GM18858 (cell line): ENCODE measurements around the gene EN1.
A peak's percentile ranks its signal among the peaks of the same experiment; 100 is the strongest.

Source experiments
- ATAC-seq: cut with Tn5 transposase; IDR thresholded peaks from one replicate; pipeline ENCODE4 v1.9.1; 2021; ENCODE audit not compliant: unreplicated experiment

Gene EN1

GRCh38 chr2:118856330-118856977 lies 9.0 kb upstream of the EN1 start:
- ATAC-seq, result no peak

DNA sequence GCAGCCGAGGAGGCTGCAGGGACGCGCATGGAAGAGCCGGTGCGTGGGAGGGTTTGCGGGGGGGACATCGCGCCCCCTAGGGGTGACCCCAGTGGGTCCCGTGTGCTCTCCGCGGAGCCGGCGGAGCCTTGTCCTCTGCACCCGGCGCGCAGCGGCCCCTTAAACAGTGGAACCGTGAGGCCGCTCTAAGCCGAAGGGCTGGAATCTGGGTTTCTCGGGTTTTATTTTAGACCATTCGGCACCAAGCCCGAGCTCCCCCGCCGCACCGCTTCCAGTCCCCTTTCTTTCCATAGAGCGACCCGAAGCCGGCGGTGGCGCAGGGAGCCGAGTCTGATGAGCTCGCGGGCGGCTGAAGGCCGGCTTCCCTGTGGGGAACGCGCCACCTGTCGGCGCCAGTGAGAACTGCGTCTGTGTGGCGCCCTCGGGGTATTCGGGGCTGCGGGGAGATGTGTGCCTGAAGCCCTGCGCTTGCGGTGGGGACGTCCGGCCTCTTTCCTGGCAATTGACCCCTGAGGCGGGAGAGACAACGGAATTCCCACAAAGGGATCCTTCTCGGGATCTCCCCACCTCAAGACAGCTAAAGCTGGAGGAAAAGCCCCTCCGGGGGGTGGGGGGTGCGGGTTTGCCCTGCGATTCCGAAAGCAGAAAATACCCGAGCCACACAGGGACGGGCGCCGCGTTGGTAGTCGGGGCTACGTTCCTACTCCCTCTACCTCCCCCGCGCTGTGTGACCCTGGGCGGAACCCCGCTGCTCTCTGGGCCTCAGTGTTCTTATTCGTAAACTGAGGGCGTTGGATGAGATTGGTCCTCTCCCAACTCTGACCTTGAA lies 8.2 kb upstream of the EN1 start:
- peak; percentile 83 for ATAC-seq

GRCh38 chr2:118854507-118855345 lies 7.3 kb upstream of the EN1 start:
- no peak for ATAC-seq

DNA sequence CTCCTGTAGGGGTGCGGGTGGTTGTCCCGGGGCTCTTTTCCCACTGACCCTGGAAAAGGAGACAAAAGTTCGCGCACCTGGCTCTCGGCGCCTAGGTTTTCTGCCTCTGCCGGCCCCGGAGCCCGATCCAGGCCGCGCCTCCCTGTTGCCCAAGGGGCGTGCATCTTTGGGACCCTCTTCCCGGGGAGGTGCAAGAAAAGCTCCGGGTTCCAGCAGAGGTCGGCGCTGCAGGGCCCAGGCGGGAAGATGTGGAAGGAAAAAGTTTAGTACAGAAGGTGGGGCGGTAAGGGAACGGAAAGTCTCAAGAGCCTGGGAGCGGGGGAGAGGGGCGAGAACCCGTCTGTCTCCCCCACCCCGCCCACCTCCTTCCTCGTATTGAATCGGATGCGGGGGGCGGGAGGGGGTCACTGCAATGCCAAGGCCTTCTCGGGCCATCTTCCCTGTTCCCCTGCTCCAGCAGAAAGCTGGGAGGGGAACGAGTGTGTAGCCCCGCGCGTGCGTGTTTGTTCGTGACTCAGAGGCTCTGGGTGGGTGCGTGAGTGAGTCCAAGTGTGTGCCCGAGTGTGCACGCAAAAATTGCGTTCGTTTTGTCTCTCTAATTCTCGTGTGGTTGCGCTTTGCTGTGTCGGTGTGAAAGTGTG lies 6.3 kb upstream of the EN1 start:
- no peak for ATAC-seq

DNA sequence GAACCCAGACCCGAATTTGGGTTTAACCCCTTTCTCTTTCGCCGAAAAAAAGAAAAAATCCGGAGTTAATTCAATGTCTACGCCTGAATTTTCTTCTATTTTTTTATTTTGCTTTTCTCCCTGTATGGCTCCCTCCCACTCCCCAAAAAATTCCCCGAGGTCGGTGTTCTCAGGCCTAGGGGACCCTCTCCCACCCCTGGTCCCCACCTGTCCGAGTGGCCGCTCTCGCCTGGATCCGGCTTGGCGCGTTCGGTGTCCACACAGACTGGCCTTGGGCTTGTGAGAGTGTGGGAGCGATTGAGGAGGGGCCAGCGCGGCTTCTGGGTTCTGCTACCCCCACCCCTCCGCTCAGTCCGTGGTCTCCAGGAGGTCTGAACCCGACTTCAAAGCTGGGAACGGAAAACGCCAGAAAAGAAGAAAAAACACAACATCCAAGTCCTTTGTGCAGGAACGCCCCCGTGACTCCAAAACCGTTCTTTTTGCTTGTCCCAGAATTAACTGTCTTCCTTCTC lies 5.7 kb upstream of the EN1 start:
- ATAC-seq, result no peak

DNA sequence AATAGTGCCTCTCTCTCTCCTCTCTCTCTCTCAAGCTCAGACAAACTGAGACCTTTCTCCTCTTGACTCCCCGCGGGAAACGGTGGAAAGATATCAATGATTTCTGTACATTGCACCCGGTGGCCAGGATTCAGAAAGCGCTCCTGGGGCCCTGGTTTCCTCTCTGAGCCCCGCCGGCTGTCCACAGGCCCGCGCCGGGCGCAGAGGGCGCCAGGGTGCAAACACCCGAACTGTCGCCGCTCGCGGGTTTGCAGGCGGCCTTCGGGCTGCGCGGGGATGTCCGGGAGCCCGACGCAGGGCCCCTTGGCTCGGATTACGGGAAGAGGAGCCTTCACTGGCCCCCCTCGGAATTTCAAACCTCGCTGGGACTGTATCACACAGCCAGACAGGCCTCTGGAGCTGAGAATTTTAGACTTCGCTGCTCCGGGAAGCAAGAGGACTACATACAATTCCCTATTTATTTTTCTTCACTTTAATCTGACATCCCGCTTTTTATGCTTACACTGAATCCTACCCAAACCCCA lies 5.2 kb upstream of the EN1 start:
- no peak for ATAC-seq

- no peak for ATAC-seq
Measured at GRCh38 chr2:118851650-118852049, 4.2 kb upstream of the EN1 start.

- no peak for ATAC-seq
Measured at GRCh38 chr2:118850901-118851415, 3.5 kb upstream of the EN1 start.

DNA sequence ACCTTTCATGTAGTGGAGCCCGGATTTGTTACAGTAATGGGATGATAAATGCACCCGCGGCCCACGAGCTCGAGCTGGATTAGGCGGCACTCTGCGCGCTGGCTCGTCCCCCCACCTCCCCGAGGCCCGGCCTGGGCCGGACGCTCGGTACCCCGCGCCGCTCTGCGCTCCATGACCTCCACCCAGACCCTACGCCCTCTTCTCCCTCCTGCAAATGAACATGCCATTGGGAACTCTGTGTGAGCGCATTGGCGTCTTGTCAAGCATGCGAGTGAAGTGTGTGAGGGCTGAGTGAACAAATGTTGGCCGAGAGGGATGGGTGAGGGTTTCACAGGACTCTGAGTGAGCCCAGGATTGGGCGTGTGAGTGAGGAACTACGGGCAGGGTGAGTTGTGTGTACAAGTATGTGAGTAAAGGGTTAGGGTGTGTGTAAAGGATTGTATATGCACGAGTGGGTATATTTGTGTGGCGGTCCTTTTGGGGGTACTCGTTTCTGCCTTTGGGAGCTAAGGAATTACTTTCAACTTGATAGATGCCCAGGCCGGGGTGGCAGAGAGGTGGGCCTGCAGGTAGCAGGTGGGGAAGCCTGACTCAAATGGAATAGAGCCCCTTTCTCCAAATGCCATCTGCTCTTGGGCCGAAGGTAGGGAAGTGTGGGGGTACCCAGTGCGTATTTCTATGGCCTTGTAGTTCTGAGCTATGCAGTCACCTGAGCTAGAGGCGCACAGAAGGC lies 2.9 kb upstream of the EN1 start:
- ATAC-seq, result no peak

DNA sequence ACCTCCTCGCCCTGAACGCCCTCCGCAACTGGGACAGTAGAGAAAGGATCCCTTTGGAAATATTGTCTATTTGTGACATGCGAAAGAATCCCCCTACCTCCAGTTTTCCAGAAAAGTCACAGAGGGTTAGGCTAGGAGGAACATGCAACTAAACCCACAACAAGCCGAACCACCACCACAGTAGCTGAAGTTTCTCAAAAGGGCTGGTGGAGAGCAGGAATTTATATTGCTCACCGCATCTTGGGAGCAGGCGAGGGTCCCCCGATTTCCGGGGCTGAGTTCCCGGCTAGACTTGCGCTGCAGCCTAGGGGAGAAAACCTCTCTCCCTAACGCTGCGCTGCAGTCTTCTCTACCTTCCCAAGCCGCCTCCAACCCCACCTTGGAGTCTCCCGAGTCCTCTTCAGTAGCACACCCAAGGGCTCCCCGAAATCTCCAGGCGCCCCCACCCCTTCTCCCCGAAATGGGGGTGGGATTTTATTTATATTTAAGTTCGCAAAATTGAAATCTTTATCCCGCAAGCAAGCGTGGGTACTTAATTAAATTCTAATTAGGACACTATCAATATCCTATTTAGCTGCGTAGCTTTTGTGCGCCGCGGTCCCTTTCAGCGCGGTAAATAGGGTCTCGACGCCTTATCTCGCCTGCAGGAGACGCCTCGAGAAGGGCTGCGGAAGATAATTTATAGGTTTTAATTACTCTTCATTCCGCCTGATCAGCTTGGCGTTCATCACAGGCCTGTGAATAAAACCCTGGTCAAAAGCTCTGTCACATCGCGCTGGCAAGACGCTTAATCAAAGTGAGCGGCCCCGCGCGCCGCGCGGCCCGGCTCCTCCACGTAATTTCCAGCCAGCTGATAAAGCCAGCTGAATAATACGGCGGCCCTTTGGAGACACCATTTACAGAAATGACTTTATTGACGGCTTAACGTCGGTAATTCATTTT lies 2.0 kb upstream of the EN1 start:
- no peak for ATAC-seq

GRCh38 chr2:118848381-118849225 lies 1.2 kb upstream of the EN1 start:
- no peak for ATAC-seq

- no peak for ATAC-seq
Measured at GRCh38 chr2:118847762-118848172, 319 bp upstream of the EN1 start.

- no peak for ATAC-seq
Measured at GRCh38 chr2:118846442-118846952, 951 bp downstream of the EN1 start.

- ATAC-seq, result no peak
Measured at GRCh38 chr2:118845522-118846441, 1.7 kb downstream of the EN1 start.

DNA sequence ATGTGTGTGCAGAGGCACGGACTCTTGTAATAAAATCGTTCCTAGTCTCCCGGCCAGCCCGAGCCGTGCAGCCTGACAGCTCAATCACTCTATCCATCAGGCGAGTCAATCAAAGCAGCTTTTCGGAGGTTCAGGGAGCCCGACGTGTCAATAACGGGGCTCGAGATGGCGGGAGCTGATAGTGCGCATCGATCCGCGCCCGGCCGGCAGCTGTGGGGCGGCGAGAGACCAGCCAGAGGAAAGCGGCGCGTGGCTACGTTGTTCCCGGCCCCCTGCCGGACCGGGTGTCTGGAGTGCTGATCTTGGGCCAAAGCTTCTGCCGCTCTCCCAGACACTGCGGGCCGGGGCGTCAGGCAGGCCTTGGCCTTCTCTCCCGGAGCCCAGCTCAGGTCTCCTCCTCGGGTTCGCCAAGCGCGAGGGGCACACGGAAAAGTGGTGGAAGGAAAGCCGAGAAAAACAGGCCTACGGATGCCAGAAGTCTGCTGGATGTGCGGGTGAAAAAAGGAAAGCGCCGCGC lies 2.4 kb downstream of the EN1 start:
- ATAC-seq, result no peak

- ATAC-seq, result no peak
Measured at GRCh38 chr2:118844261-118845004, 3.0 kb downstream of the EN1 start.
